CD4-positive, alpha-beta memory T cell (primary cell): ENCODE results near the gene LHX4. TPM values are rescaled to one million over a fixed set of nuclear protein-coding genes. Genes with fewer than 3 reads are reported as not detected.

ENCODE experiments used
- CTCF ChIA-PET: fragments of 350-600 bp; sonication (Branson Sonifier 250); formaldehyde crosslinking; loops from one replicate; lab custom pipeline; 2021; ENCODE audit warnings: inconsistent platforms; ENCODE audit not compliant: partially characterized antibody; lab: Charles Lee
- POLR2A ChIA-PET: fragments of 350-600 bp; sonication (Branson Sonifier 250); formaldehyde crosslinking; loops from one replicate; lab custom pipeline; 2021; ENCODE audit not compliant: partially characterized antibody; lab: Charles Lee
- DNase-seq, 5 donors: peaks; one replicate each; pipeline versions ENCODE4 v3.0.0 to v3.0.0-alpha.2; 2020 to 2022; ENCODE audit warnings: mixed read lengths in 1 of 5
- H3K27ac ChIP-seq: one replicate; pipeline ENCODE4 v1.7.0; 2013; ENCODE audit warnings: low read depth, low read length
- H3K27me3 ChIP-seq: 2 replicates; pipeline ENCODE4 v1.7.0; 2013; ENCODE audit warnings: mild to moderate bottlenecking, low read length, moderate library complexity; ENCODE audit not compliant: insufficient read depth
- H3K36me3 ChIP-seq: 2 replicates; pipeline ENCODE4 v1.7.0; 2013; ENCODE audit warnings: mild to moderate bottlenecking, low read length, moderate library complexity; ENCODE audit not compliant: insufficient read depth
- H3K4me1 ChIP-seq: 2 replicates; pipeline ENCODE4 v1.7.0; 2013; ENCODE audit warnings: mild to moderate bottlenecking, low read length, moderate library complexity; ENCODE audit not compliant: insufficient read depth
- H3K4me3 ChIP-seq, 2 donors: one replicate each; pipeline ENCODE4 v1.7.0; 2013; ENCODE audit warnings: low read length in 2 of 2, mild to moderate bottlenecking in 1 of 2
- H3K9me3 ChIP-seq, 2 donors: one replicate each; pipeline ENCODE4 v1.7.0; 2013; ENCODE audit warnings: low read length in 2 of 2, control low read depth in 1 of 2; ENCODE audit not compliant: control insufficient read depth in 1 of 2
- H3K27ac Mint-ChIP-seq, 7 donors: one replicate each; pipeline ENCODE4 v1.8.0; 2020 to 2021; ENCODE audit warnings: mixed read lengths in 7 of 7, mild to moderate bottlenecking in 6 of 7, inconsistent platforms in 3 of 7, moderate library complexity in 3 of 7
- H3K27me3 Mint-ChIP-seq, 2 donors: one replicate each; pipeline ENCODE4 v1.8.0; 2020 to 2021; ENCODE audit warnings: mixed read lengths in 2 of 2
- H3K36me3 Mint-ChIP-seq, 2 donors: one replicate each; pipeline ENCODE4 v1.8.0; 2020 to 2021; ENCODE audit warnings: mixed read lengths in 2 of 2, inconsistent platforms in 1 of 2, mild to moderate bottlenecking in 1 of 2
- H3K4me1 Mint-ChIP-seq, 4 donors: one replicate each; pipeline ENCODE4 v1.8.0; 2020 to 2021; ENCODE audit warnings: mixed read lengths in 4 of 4, mild to moderate bottlenecking in 1 of 4
- H3K4me3 Mint-ChIP-seq, 8 donors: one replicate each; pipeline ENCODE4 v1.8.0; 2020 to 2021; ENCODE audit warnings: mixed read lengths in 8 of 8, mild to moderate bottlenecking in 7 of 8, moderate library complexity in 6 of 8, inconsistent platforms in 3 of 8
- H3K9me3 Mint-ChIP-seq, 8 donors: one replicate each; pipeline ENCODE4 v1.8.0; 2020 to 2021; ENCODE audit warnings: mixed read lengths in 8 of 8, mild to moderate bottlenecking in 5 of 8, inconsistent platforms in 3 of 8, moderate library complexity in 1 of 8
- intact Hi-C: fragments of 100-400 bp; cut with micrococcal nuclease; formaldehyde crosslinking; loops from one replicate; pipeline ENCODE4 v1.15.1; 2023
- polyA plus RNA-seq, 2 donors: library from polyadenylated mRNA; unstranded; fragments of 300-500 nt; fragmentation: Illumina TruSeq; gene quantifications; one replicate each; pipeline ENCODE4 v1.2.3, GENCODE V29; 2021
- total RNA-seq, 2 experiments: library from RNA; stranded (reverse); gene quantifications; one replicate each; pipeline ENCODE4 v1.2.3, GENCODE V29; 2021

Gene LHX4
- total and polyA plus RNA-seq, 4 experiments from 2014 or later = 0.25 TPM; not detected in 3

GRCh38 chr1:180215856-180216625 is 14.0 kb upstream of the LHX4 start:
- intact Hi-C loops = no loop called here
- Histone ChIP-seq H3K4me3 (no peak overlapping the region), H3K4me1 (peaks cover 8% of the 10 kb centered on the region), H3K36me3 (no peaks in the 10 kb centered on the region), H3K27me3 (no peaks in the 10 kb centered on the region), H3K27ac (no peak overlapping the region), H3K9me3 (no peaks in the 10 kb centered on the region)
- no peaks in the 10 kb centered on the region for H3K36me3 Mint-ChIP-seq
- H3K4me1 Mint-ChIP-seq = peaks cover 7 to 11% (median 10%) of the 10 kb centered on the region in 4 donors
- H3K9me3 Mint-ChIP-seq = no peaks in the 10 kb centered on the region
- peak overlapping the region in 1 of 7 donors; percentile 32 for H3K27ac Mint-ChIP-seq
- H3K4me3 Mint-ChIP-seq = no peak overlapping the region
- DNase-seq = no peak
- ChIA-PET POLR2A (no interaction called here), CTCF (interaction anchor here (1.0 to 1.9 kb wide), 2 partner anchors 37 to 262 kb away, joined by 3 to 4 read pairs; no protein-coding TSS in a partner anchor)
- peaks cover 3 to 6% of the 10 kb centered on the region in 2 donors for H3K27me3 Mint-ChIP-seq

GRCh38 chr1:180217006-180217405 is 13.1 kb upstream of the LHX4 start:
- Histone ChIP-seq H3K4me3 (no peak overlapping the region), H3K9me3 (no peaks in the 10 kb centered on the region), H3K27ac (no peak overlapping the region), H3K4me1 (peaks cover 8% of the 10 kb centered on the region), H3K36me3 (no peaks in the 10 kb centered on the region), H3K27me3 (no peaks in the 10 kb centered on the region)
- ChIA-PET CTCF (interaction anchor here (1.9 kb wide), 1 partner anchor 38 kb away, joined by 4 read pairs; no protein-coding TSS in a partner anchor), POLR2A (no interaction called here)
- DNase-seq = no peak
- no peak overlapping the region for H3K4me3 Mint-ChIP-seq
- peaks cover 7 to 11% (median 10%) of the 10 kb centered on the region in 4 donors for H3K4me1 Mint-ChIP-seq
- H3K9me3 Mint-ChIP-seq = no peaks in the 10 kb centered on the region
- no peak overlapping the region for H3K27ac Mint-ChIP-seq
- intact Hi-C loops = no loop called here
- no peaks in the 10 kb centered on the region for H3K36me3 Mint-ChIP-seq
- H3K27me3 Mint-ChIP-seq = peaks cover 0 to 3% of the 10 kb centered on the region in 2 donors

GRCh38 chr1:180218806-180219765 is 11.0 kb upstream of the LHX4 start:
- CTCF ChIA-PET = no interaction called here
- Histone ChIP-seq H3K27me3 (no peaks in the 10 kb centered on the region), H3K4me3 (no peak overlapping the region), H3K36me3 (no peaks in the 10 kb centered on the region), H3K4me1 (no peaks in the 10 kb centered on the region), H3K9me3 (no peaks in the 10 kb centered on the region), H3K27ac (no peak overlapping the region)
- H3K27me3 Mint-ChIP-seq = peaks cover 12 to 17% of the 10 kb centered on the region in 2 donors
- H3K4me3 Mint-ChIP-seq = no peak overlapping the region
- peaks cover 0 to under 1% (median under 1%) of the 10 kb centered on the region in 4 donors for H3K4me1 Mint-ChIP-seq
- POLR2A ChIA-PET = no interaction called here
- H3K27ac Mint-ChIP-seq = no peak overlapping the region
- no peak for DNase-seq
- intact Hi-C loops = no loop called here
- H3K9me3 Mint-ChIP-seq = no peaks in the 10 kb centered on the region
- H3K36me3 Mint-ChIP-seq = no peaks in the 10 kb centered on the region

- intact Hi-C loops = no loop called here
- Histone ChIP-seq H3K9me3 (no peaks in the 10 kb centered on the region), H3K27me3 (peaks cover 5% of the 10 kb centered on the region), H3K27ac (no peak overlapping the region), H3K4me1 (no peaks in the 10 kb centered on the region), H3K36me3 (no peaks in the 10 kb centered on the region), H3K4me3 (no peak overlapping the region)
- POLR2A ChIA-PET = no interaction called here
- no peak for DNase-seq
- no peaks in the 10 kb centered on the region for H3K4me1 Mint-ChIP-seq
- H3K4me3 Mint-ChIP-seq = no peak overlapping the region
- H3K36me3 Mint-ChIP-seq = no peaks in the 10 kb centered on the region
- H3K9me3 Mint-ChIP-seq = no peaks in the 10 kb centered on the region
- H3K27ac Mint-ChIP-seq = no peak overlapping the region
- peaks cover 17 to 24% of the 10 kb centered on the region in 2 donors for H3K27me3 Mint-ChIP-seq
- CTCF ChIA-PET = no interaction called here
Measured at GRCh38 chr1:180219776-180220175, 10.3 kb upstream of the LHX4 start.

- Mint-ChIP-seq H3K36me3 (no peaks in the 10 kb centered on the region), H3K4me3 (no peak overlapping the region), H3K27ac (peak overlapping the region in 1 of 7 donors; percentile 22), H3K4me1 (no peaks in the 10 kb centered on the region), H3K9me3 (no peaks in the 10 kb centered on the region), H3K27me3 (peaks cover 28 to 31% of the 10 kb centered on the region in 2 donors)
- ChIA-PET CTCF (interaction anchor here (1.7 kb wide), 1 partner anchor 10 kb away, joined by 4 read pairs; no protein-coding TSS in a partner anchor), POLR2A (no interaction called here)
- Histone ChIP-seq H3K27ac (no peak overlapping the region), H3K9me3 (no peaks in the 10 kb centered on the region), H3K36me3 (no peaks in the 10 kb centered on the region), H3K27me3 (peaks cover 14% of the 10 kb centered on the region), H3K4me1 (no peaks in the 10 kb centered on the region), H3K4me3 (no peak overlapping the region)
- intact Hi-C loops = no loop called here
- no peak for DNase-seq
Measured at GRCh38 chr1:180221462-180221861, 8.6 kb upstream of the LHX4 start.

GRCh38 chr1:180224902-180225301 is 5.2 kb upstream of the LHX4 start:
- Mint-ChIP-seq H3K4me1 (peaks cover 3 to 8% (median 5%) of the 10 kb centered on the region in 4 donors), H3K27me3 (peaks cover 44 to 46% of the 10 kb centered on the region in 2 donors), H3K4me3 (no peak overlapping the region), H3K27ac (no peak overlapping the region), H3K36me3 (no peaks in the 10 kb centered on the region), H3K9me3 (no peaks in the 10 kb centered on the region)
- intact Hi-C loops = no loop called here
- H3K27me3 ChIP-seq = peaks cover 38% of the 10 kb centered on the region
- H3K36me3 ChIP-seq = no peaks in the 10 kb centered on the region
- H3K4me1 ChIP-seq = peaks cover 8% of the 10 kb centered on the region
- ChIA-PET CTCF (interaction anchor here (0.6 to 1.5 kb wide), 2 partner anchors 11 to 728 kb away, joined by 4 read pairs; no protein-coding TSS in a partner anchor), POLR2A (no interaction called here)
- no peak for DNase-seq
- H3K4me3 ChIP-seq = no peak overlapping the region
- H3K27ac ChIP-seq = no peak overlapping the region
- H3K9me3 ChIP-seq = no peaks in the 10 kb centered on the region

GRCh38 chr1:180225403-180225802 is 4.7 kb upstream of the LHX4 start:
- Histone ChIP-seq H3K27ac (no peak overlapping the region), H3K36me3 (no peaks in the 10 kb centered on the region), H3K9me3 (no peaks in the 10 kb centered on the region), H3K4me1 (peaks cover 10% of the 10 kb centered on the region), H3K4me3 (no peak overlapping the region), H3K27me3 (peaks cover 40% of the 10 kb centered on the region)
- Mint-ChIP-seq H3K4me3 (no peak overlapping the region), H3K36me3 (no peaks in the 10 kb centered on the region), H3K27me3 (peaks cover 44 to 46% of the 10 kb centered on the region in 2 donors), H3K27ac (no peak overlapping the region), H3K4me1 (peaks cover 3 to 8% (median 5%) of the 10 kb centered on the region in 4 donors), H3K9me3 (no peaks in the 10 kb centered on the region)
- intact Hi-C loops = no loop called here
- no peak for DNase-seq
- CTCF ChIA-PET = interaction anchor here (0.6 kb wide), 1 partner anchor 728 kb away, joined by 4 read pairs; no protein-coding TSS in a partner anchor
- POLR2A ChIA-PET = no interaction called here
